Right forelimb (tissue), 1 donor: ENCODE data around the gene MYEOV.
A peak's percentile ranks its signal among the peaks of the same experiment; 100 is the strongest.

Experiments
- DNase-seq: peaks from one replicate; pipeline ENCODE4 v3.0.0-alpha.2; 2018

MYEOV gene

DNA sequence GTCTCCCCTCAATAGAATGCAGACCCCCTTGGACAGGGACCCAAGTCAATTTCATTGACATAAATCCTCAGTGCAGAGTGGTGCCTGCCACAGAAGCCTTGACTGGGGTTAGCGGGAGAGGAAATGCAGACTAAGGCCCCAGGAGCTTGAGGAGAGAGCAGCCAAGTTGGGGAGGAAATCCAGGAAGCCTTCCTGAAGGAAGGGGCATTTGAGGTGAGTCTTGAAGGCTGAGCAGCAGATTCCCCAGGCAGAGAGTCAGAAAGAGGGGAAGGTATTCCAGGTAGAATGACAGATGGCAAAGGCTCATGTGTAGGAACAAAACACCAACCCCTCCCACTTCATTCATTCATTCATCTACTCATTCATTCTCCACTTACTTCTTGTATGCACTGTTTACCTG is 10.3 kb downstream of the MYEOV start:
- DNase-seq, result no peak

DNA sequence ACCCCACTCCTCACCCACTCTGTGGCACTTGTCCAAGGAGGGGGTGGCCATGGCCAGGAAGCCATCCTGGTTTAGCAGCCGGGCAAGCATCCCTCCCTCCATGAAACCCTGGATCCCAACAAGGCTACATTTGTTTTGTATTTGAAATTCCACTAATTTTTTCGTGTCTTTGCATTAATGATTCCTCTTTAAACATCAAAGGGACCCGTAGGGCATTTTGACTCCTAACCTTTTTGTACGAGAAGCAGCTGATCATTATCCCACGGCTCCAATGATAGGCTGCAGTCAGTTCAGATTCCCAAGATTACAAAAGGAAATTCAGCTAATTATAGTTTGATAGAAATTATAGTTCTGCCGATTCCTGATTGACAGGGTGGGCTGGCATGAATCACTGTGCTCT is 10.7 kb downstream of the MYEOV start:
- DNase-seq, result no peak

DNA sequence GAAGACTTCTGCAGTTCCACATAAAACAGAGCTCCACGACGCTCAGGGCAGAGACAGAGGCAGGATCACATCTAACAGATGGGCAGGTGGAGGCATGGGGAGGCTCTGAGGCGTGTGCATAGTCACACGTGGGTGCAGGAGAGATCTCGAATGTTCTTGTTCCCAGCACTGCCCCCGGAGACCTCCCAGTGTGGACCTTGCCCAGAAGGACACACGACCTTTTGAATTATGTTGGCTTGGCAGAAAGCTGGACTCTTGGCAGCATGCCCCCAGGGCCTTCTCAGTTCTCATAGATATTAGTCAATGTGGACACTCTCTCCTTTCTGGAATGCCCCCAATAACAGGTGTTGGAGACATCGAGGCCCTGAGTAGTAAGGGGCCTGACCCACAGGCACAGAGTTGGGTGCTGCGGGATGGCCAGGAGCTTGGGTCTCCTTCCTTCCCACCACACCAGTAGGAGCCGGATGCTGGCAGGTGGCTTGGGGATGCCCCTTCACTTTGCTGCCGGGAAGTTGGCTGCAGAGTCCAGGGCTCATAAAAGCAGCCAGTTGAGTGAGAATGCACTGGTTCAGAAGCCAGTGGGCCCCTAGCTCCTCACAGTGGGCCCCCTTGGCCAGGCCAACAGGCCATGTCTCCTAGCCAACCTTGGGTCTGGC is 12.1 kb downstream of the MYEOV start:
- no peak for DNase-seq

DNA sequence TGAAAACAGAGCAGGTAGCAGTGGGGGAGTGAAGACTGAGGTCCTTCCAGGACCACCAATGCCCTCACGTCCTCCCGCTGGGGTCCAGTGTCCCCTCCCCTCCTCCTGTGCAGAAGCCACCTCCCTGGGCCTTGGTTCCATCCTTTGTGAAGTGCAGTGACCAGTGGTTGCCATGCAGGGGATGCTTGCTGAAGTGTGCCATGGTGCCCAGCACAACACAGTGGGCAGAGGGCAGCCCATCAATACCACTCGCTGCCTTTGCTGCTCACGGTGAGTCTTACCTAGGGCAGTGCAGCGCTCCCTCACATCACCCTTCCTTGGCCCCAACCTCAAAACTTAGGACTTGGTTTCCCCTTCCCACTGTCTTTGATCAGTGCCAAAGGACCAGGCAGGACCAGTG is 12.9 kb downstream of the MYEOV start:
- no peak for DNase-seq

DNA sequence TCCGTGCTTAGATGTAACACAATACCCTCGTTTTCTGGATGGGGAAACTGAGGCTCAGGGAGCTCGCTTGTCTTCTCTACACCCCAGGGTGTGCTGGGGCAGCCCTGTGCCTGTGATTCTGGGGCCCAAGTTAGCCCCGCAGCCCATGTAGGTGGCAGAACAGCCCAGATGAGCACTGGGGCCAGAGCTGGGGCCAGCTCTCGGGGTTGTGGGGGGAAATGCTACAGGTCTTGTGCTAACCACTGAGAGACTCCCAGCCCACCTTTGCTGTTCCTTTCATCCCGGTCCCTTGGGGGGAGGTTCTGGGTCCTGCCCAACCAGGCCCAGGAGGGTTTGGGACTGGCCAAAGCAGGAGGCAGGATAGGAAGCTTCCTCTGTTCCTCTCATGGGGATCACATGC is 13.5 kb downstream of the MYEOV start:
- no peak for DNase-seq

DNA sequence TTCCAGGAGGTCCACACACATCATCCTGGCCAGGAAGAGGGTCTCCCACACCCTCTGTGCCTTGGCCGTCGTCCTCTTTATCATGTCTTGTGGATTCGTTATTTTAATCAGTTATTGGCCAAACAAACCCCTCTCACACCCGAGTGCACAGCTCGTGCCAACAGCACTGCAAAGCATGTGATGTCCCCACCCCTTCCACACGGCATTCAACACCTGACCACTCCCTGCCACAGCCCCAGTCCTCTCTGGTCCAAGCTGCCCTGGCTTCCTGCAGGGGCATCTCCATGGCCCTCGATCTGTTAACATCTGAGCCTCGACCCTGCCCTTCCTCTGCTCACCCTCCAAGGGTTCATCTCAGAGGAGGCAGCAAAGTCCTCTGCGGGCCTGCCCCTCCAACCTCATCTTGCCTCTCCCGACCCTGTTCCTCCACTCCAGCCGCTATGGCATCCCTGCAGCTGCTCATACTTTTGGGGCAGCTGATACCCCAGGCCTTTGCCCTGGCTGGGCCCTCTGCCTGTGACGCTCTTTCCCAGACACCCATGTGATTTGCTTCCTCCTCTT is 14.0 kb downstream of the MYEOV start:
- DNase-seq, result no peak

DNA sequence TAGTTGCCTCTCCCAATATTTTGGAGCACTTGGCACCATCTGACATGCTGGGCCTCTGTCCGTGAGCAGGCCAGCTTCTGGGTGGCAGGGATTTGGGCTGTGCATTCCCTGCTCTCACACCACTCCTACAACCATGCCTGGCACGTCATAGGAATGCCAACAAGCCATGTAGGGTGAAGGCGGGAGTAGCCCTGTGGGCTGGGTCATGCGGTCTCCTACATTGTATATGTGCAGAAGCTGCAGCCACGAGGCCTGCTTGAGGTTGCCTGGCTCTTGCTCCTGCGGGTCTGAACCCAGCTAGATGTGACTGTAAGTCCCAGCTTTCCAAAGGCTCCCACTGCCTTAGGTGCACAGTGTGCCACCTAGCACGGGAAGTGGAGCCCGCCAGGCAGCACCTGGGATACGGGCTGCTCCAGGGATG is 14.5 kb downstream of the MYEOV start:
- DNase-seq, result no peak

DNA sequence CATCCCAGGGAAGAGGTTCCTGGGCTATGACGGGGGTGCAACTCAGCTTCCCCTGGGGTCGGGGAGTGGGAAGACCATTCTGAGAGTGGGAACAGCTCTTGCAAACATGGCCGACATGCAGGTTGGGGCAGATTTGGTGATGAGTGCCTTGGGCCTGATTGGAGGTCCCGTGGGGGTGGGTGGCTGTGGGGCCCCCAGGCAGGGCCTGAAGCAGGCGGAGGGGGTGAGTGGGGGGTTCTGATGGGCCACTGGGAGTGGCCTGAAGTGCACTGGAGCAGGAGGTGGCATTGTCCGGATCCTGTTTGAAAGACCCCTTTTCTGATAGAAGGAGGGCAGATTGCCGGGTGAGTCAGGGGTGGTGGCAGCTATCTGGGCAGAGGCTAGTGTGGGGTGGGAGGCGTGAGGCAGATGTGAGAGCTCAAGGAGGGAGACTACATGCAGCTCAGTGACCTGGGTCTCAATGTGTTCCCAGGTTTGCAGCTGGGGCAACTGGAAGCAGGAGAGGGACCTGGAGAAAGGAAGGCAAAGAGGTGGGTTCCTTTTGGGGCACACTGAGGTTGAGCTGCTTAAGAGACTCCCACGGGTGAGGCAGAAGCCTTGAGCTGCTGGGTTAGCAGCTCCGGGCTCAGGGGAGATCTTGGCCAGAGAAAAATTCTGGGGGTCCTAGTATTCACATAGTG is 15.1 kb downstream of the MYEOV start:
- DNase-seq, result peak; percentile 42

DNA sequence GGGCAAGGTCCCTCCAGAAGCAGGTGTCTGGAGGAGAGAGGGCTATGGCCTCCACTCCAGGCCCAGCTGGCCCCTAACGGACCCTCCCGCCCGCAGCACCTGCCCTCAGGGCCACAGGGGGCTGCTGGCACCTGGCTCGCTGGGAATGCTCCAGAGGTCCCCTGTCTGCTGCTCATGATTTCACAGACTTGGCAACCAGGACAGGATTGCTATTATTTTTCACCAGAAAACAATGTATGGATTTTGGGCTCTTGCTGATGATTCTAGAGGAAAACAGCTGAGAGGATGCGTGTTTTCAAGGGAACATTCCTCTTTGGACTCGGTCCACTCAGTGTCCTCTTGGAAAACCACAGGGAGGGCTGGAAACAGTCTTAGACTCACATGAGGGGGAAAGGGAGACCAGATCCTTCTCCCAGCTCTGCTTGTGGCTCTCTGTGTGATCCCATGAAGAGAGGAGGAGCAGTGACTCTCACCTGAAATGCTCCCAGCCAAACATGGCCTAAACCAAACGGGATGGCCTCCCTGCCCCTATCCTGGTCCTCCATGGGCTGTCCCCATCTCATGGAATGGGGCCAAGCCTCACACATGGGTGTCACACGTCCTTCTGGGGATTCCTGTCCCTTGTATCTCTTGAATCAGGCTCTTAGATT is 15.8 kb downstream of the MYEOV start:
- peak; percentile 49 for DNase-seq

DNA sequence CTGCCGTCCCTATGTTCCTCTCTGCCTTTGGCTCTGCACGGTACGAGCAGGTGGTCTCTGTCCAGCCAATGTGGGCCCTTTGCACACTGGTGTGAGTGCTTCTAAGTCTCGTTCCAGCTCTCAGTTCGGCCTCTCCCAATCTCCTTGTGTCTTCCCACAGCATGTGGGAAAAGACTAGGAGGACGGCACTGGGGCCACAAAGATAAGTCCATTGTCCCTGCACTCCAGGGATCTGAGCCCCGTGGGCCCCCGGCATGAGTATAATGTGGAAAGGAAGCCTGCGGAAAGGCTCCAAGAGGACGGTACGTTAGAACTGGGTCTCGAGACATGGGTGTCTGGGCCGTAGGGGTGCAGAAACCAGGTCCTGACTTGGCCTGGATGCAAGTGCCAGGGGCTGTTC is 16.4 kb downstream of the MYEOV start:
- peak; percentile 40 for DNase-seq

DNA sequence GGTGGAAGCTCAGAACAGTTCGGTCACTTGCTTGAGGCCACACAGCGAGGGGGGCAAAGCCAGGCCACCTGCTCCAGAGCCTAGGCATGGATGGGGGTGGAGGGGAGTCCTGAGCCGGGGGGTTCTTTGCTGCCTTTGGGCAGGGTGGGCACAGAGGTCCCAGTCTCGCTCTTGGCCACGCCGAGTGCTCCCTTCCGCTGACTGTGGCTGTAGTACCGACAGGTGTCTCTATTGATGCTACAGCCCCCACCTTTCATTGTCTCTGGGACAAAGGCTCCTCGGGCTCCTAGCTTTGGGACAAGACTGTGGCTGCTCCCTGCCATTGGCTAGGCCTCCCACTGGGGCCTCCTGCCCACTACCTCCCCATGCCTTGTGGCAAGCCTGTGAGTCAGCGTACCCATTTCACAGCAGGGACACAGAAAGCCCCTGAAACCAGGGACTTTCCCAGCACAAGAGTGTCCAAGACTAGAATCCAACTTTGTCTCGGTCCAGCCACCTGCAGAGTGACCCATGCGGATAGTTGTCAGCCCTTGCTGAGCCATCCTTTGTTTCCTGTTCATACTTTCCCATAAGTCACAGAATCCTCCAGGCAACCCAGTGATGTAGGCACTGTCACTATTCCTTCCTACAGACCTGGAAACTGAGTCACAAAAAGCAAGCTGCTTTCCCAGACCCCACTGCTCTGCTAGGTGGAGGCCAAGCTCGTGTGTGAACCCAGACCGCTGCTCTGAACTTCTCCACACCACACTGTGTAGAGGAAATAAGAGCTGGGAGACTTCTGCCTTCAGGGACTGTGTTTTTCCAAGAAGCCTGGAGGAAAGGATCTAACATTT is 17.2 kb downstream of the MYEOV start:
- DNase-seq, result peak; percentile 25

DNA sequence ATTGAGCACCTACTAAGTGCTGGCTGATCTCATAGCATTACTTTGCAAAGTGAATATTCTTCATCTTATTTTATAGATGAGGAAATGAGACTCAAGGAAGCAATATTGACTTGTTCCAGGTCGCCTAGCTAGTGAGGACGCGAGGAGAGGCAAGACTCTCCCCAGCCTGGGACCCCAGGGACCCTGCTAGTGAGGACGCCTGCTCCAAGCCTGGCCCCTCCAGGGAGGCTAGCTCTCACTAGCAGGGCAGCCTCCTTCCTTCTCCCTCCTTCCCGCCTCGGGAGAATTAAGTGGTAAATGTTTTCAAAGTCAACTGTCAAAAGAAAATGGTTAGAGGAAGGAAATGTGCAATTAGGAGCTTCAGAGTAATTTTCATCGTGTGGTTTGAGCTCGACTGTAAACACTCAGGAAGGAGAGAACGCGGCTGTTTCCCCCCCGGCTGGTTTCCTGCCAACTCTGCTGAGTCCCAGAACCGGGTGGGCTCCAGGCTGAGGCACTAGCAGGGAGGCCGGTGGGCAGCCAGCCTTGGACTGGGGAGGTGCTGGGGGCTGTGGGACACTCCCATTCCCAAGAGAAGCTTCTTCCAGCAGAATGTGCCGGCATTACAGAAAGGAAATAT is 17.9 kb downstream of the MYEOV start:
- DNase-seq, result peak; percentile 66

DNA sequence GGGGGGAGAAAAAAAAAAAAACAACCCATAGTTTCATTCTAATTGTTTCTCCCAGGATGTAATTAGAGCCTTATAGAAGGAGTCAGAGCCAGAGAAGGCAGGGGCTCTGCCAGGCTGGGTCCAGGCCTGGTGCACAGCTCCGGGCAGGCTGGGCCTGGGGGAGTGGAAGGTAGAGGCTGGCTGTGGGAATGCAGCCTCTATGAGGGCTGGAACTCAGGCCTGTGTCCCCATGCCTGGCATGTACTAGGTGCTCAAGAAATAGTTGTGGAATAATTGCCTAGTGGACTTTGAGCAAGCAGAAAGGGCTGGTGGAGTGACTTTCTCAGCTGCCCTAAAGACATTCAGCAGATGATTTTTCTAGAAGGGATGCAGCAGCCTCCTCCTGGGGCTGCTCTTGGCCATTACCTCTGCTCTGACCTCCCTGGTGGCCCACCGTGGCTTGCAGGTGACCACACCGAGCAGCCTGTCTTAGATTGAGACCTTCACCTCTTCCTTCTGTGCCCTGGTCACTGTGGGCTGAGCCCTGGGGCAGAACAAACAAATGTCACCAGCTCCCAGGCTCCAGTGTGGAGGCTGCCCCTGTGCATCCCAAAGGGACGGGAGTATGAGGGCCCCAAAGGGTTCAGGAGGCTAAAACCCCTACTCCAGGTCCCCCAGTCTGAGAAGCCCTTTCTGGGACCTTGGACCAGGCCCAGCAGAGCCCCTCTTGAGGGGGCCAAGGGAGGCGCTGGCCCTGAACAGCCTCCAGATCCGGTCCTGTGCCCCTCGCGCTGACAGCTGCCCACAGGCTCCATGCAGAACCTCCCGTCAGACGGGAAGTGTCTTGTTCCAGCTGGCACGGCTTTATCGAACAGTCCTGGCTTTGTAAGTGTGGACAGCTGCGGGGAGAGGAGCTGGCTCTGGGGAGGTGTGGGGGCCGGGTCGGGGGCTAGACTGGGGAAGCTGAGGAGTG is 18.8 kb downstream of the MYEOV start:
- peak; percentile 77 for DNase-seq

DNA sequence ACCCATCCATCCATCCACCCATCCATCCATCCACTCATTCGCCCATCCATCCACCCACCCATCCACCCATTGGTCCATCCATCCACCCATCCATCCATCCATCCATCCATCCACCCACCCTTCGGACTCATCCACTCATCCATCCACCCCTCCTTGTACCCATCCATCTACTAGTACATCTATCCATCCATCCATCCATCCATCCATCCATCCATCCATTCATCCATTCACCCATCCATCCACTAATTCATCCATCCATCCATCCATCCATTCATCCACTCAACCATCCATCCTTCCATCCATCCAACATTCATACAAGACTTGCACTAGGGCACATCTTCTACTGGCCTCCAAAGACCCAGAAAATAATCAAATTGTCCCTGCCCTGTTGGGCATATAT is 20.0 kb downstream of the MYEOV start:
- no peak for DNase-seq

DNA sequence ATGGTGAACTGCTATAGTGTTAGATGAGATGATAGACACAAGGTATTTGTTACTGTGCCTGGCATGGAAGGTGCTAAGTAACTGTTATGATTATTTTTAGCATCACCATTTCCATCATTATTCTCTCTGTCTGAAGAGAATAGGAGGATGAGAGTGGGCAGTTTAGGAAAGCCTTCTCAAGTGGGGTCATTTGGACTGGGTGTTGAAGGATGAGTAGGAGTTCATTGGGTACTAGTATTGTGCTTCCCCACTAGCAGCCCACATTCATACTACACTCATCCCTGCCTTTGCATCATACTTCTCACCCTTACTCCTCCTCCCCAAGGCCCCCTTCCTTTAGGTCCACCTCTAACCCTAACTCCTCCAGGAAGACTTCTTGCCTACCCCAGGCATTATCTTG is 20.6 kb downstream of the MYEOV start:
- no peak for DNase-seq

DNA sequence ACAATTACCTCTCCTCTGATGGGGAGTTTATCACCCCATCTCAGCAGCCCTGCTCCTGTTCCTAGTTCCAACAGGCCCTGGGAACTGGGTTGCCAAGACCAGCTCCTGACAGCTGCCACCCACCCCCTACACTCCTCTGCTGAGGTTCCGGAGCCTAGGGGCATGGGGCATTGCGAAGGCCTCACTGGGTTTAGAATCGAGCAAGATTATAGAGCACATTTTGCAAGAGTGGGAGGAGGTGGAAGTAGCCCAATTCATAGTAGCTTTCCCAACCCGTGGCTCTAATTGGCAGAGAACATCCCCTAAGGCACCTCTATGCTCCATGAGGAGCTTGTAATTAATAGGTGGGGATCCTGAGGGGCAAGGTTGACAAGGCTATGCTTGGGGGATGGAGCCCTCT is 23.0 kb downstream of the MYEOV start:
- DNase-seq, result no peak

DNA sequence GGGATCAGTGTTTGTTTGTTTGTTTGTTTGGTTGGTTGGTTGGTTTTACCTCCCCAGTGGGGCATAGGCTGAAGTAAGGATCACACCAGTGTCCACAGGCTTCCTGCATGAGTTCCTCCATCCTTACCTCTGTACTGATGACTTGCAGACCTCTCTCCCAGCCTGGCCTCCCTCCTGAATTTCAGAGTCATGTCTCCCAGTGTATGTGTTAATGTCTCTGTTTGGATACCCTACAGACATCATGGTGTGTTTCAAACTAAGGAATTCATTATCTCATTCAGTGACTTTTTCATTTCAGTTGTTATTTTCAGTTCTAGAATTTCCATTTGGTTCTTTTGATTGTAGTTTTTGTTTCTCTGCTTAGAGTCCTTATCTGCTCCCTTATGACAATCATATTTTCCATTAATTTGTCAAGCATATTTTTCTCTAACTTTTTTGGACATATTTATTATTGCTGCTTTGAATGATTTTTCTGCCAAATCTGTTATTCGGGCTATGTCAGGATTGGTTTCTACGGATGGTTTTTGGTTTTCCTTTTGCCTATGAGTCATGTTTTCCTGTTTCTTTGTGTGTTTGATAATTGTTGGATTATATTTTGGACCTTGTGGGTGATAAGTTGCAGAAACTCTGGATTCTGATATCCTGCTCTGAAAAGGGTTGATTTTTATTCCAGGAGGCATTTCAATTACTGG is 23.6 kb downstream of the MYEOV start:
- DNase-seq, result no peak

DNA sequence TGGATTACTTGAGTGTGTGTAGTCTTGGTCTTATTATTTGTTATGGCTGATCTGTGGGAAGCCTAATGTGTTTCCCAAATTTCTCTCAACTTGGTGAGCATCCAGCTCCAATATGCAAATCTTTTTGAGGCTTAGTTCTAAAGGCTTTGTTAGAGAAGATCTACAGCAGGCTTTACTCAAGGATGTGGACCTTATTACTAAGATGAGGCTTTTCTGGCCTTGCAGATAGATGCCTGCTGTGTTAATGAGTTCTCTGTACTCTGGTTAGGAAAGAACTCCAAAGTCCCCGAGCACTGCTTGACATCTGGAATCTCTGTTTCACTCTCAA is 24.1 kb downstream of the MYEOV start:
- no peak for DNase-seq

DNA sequence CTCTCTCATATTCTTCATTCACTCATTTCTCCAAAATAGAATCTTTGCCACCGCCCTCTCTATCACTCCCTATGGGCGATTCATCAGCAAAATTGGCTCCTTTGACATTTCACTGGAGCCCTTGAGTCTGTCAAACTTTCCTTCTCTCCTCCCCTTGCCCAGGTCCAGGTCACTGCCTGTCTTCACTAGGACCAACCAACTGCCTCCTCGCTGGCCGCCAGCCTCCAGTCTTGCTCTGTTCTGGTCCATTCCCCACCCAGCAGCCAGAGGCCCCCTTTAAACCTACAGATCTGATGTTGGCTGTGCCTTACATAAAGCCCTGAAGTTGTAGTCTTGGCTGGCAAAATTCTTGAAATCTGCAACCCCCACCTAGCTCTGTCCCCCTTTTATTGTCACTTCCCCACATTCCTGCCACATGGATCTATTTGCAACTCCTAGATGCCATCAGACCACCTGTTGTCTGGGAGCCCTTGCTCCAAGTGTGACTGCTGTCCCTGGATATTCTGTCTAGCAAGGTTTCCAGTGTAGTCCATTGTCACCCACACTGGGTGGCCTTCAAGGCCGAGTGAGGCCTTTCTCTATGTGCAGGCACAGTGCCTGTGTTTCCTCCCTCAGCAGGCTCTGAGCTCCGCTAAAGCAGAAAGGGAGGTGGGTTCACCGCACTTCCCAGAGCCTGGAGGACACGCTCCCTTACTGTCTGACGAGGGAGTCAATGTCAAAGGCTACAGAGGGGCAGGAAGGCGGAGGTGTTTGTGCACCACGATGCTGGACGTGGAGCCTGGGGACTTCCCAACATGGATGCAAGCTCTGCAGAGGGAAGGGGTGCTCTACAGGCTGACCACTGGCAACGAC is 25.5 kb downstream of the MYEOV start:
- no peak for DNase-seq

DNA sequence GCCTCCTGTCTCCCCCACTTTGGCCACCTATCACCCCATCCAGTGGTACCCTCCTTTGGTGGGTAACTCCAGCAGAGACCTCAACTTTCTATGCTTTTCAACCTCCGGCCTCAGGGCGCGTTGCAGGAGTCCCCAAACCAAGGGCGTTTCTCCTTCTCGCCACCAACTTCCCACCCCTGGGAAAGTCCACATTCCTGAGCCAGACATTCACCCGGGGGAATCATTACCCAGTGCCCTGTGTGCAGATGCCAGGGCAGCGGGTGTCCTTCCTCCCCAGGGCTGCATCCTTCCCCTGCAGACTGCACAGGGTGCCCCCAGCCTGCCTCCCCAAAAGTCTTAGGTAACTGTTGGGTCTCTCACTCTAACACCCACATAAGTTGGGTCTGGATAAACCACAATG is 26.4 kb downstream of the MYEOV start:
- no peak for DNase-seq
